ENCODE measurements around the gene SRPK2. TPM values are rescaled to one million over a fixed set of nuclear protein-coding genes. Genes with fewer than 3 reads are reported as not detected.
"Not testable (repeated sequence)": the region's sequence is repeated elsewhere in the genome, so short reads cannot be mapped to it uniquely, and the experiment has no call there.

The SRPK2 gene
- polyA plus RNA-seq, 1 donor: 58.7 TPM

DNA sequence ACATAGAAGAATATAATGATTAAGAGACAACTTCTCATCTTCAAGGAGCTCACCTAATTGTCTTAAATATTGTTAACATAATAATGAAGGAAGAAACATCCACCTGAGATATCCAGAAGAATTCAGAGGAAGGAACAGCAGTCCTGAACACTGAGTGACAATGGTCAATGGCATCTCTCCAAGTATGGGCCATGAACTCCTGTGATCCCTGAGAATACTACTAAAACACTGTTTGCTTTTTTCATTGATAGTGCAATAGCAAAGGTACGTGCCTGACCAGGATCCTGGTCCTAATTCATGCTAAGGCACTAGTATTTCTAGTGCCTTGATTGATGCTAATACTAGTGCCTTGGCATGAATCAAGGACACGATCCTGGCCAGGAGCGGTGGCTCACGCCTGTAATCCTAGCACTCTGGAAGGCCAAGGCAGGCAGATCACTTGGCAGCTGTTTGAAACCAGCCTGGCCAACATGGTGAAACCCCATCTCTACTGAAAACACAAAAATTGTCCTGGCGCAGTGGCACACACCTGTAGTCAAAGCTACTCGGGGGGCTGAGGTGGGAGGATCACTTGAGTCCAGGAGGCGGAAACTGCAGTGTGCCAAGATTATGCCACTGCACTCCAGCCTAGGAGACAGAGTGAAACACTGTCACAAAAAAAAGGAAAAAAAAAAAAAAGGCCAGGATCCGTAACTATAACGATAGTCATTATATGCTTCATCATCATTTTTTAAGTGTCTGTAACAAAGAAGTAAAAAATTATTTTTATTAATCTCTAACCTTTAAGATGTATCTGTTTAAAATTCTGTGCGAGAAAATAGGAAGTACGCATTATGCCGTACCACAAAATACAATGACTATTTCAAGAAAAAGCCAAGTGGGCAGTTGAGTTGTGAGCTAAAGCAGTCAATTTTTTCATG, 49.1 kb downstream of the SRPK2 start:
- no peak for DNase-seq

DNA sequence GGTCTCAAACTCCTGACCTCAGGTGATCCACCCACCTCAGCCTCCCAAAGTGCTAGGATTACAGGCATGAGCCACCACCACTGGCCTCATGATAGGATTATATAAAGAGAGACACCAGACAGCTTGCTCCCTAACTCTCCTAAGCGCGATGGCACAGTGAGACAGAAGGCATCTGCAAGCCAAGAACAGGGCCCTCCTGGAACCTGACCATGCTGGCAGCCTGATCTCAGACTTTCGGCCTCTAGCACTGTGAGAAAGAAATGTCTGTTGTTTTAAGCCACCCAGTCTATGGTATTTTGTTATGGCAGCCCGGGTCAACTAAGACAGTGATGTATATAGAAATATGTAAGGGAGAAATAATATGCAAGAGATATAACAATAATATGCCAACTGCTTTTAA, 51.2 kb downstream of the SRPK2 start:
- no peak for DNase-seq

DNA sequence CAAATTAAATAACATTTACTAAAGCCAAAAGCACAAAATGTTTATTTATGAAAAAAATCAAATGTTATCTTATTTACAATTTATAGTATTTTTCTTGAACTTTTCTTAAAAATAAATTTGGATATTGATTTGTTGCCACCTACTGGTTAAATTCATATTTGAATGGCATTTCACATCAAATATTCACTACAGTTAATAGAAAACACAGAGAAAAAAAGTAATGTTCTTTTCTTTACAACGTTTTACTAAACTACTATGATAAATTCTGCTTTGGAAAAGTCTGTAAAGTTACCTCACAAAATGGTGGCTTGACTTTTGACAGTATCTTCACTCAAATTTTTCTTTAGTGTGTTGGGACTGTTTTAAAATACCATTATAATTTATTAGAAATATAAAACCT, 52.7 kb downstream of the SRPK2 start:
- no peak for DNase-seq

DNA sequence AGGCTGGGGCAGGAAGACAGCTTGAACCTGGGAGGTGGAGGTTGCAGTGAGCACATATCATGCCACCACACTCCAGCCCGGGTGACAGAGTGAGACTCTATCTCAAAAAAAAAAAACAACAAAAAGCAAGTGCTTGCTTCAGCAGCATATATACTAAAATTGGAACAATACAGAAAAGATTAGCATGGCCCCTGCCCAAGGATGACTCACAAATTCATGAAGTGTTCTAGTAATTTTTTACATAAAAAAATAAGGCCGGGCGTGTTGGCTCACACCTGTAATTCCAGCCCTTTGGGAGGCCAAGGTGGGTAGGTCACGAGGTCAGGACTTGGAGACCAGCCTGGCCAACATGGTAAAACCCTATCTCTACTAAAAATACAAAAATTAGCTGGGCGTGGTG, 56.1 kb downstream of the SRPK2 start:
- DNase-seq: not testable (repeated sequence)

DNA sequence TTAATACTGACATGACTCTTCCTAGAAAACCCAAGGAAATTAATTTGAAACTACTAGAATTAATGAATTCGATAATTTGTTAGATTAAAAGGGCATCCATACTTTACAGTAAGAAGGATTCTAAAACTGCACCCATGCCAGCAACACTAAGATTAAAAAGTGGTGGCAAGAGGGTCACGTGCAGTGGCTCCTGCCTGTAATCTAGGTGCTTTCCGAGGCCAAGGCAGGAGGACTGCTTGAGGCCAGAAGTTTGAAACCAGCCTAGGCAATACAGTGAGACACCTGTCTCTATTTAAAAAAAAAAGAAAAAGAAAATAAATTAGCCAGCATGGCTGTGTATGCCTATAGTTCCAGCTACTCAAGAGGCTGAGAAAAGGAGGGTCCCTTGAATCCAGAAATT, 58.2 kb downstream of the SRPK2 start:
- DNase-seq: no peak

DNA sequence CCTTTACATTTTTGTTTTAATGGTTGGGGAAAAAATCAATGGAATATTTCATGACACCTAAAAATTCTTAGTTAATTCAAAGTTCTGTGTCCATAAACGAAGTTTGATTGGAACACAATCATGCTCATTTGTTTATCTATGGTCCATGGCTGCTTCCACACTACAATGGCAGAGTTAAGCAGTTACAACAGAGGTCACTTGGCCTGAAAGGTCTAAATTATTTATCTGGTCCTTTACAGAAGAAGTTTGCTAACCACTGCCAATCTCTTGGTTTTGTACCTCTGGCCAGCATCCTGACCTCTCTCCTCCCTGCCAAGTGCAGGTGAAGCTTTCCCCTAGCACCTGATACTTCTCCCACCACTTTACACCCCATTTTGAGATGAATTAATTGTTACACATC, 61.5 kb downstream of the SRPK2 start:
- DNase-seq: no peak

DNA sequence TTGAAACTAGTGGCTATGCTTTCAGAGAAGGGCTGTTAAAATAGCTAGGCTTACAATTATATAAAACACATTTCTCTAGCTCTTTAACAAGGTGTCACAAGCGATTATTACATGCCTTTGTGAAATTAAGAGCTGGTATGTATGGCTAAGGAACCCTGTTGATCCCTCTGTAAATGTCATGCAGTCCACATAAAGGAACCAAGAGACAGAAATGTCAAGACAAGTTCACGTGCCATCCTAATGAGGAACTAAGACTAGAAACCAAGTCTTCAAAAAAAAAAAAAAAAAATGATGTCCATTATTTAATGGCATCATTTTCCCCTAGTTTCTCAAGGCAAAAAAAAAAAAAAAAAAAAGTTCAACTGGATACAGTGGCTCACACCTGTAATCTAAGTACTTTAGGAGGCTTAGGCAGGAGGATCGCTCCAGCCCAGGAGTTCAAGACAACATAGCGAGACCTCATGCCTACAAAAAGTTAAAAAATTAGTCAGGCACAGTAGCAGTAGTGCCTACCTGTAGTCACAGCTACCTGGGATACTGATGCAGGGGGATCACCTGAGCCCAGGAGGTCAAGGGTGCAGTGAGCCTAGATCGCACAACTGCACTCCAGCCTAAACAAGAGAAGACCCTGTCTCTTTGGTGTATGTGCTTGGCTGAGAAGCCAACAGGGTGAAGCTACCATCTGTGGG, 63.4 kb downstream of the SRPK2 start:
- DNase-seq: no peak

DNA sequence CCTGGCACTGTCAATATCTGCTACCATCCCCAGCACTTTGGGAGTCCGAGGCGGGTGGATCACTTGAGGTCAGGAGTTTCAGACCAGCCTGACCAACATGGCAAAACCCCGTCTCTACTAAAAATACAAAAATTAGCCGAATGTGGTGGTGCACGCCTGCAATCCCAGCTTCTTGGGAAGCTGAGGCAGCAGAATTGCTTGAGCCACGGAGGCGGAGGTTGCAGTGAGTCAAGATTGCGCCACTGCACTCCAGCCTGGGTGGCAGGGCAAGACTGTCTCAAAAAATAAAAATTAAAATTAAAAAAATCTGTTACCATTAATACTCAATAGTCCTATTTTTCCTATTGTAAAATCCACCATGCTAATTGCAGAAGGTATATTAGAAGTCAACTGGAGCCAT, 64.1 kb downstream of the SRPK2 start:
- DNase-seq: not testable (repeated sequence)

DNA sequence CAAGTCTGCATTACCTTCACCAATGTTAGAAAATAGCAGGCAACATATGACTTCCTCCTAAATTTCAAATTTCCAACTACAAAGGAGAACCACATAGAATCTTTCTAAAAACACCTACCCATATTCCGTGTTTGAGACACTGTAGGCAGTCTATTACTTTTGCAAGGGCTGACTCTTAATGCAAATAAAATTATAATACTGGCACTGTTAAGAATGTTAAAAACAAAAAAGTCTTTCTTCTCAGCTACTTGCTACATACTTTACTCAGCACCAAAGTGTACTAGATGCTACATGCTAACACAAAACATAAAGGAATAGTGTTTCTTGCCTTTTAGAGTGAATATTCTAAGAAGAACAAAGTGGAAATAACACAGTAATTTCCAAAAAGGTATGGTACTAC, 65.4 kb downstream of the SRPK2 start:
- DNase-seq: no peak

DNA sequence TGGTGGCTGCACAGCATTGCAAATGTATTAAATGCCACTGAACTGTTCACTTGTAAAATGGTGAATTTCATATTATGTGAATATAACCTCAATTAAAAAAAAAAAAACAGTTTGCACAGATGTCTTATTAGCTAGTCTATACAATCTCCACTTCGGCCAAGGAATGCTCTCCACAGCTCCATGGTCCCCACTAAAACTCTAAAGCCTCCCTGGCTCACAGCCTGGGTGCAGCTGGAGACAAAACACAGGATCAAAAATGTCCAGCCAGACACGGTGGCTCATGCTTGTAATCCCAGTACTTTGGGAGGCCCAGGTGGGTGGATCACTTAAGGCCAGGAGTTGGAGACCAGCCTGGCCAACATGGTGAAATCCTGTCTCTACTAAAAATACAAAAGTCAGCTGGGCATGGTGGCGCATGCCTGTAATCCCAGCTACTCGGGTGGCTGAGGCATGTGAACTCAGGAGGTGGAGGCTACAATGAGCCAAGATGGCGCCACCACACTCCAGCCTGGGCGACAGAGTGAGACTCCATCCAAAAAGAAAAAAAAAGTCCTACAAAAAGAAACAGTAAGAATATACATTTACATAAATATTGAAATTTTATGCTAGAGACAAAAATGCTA, 66.0 kb downstream of the SRPK2 start:
- DNase-seq: no peak

DNA sequence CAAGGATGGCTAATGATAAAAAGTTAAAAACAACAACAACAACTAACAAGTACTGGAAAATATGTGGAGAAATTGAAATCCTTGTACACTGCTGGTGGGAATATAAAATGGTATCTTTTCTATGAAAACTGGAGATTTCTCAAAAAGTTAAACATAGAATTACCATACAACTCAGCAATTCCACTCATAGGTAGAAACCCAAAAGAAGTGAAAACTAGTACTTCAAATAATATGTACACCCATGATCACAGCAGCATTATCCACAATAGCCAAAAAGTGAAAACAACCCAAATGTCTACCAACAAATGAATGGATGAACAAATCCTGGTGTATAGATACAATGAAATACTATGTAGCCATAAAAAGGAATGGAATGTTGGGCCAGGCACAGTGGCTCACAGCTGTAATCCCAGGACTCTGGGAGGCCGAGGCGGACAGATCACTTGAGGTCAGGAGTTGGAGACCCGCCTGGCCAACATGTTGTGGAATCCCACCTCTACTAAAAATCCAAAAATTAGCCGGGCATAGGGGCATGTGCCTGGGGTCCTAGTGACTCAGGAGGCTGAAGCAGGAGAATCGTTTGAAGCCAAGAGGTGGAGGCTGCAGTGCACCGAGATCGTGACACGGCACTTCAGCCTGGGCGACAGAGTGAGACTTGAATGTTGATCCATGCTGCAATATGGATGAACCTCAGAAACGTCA, 66.8 kb downstream of the SRPK2 start:
- DNase-seq: no peak

DNA sequence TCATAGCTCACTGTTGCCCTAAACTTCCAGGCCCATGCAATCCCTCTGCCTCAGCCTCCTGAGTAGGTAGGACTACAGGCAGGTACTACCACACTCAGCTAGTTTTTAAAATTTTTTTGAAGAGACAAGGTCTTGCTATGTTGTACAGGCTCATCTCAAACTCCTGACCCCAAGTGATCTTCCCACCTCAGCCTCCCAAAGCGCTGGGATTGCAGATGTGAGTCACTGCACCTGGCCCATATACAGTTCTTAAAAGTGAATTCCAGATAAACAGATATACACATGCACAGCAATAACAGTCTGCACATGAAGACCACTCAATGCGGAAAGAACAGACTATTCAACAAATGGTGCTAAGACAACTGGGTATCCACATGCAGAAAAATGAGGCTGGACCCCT, 67.8 kb downstream of the SRPK2 start:
- DNase-seq: no peak

DNA sequence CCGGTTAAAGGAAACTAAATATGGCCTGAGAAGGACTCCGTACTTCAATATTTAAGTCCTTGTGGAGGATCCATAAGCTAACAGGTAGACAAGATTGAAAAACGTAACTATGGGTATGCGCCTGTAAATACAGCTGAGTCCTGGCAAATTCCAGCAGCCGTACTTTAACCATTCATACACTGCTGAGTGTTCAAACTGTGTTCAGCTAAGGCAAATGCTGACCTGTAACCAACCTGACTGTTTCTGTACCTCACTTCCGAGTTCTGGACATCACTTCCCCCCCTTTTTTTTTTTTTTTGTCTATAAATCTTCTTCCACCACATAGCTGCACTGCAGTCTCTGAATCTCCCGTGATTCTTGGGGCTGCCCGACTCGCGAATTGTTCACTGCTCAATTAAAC, 69.1 kb downstream of the SRPK2 start:
- DNase-seq: no peak

DNA sequence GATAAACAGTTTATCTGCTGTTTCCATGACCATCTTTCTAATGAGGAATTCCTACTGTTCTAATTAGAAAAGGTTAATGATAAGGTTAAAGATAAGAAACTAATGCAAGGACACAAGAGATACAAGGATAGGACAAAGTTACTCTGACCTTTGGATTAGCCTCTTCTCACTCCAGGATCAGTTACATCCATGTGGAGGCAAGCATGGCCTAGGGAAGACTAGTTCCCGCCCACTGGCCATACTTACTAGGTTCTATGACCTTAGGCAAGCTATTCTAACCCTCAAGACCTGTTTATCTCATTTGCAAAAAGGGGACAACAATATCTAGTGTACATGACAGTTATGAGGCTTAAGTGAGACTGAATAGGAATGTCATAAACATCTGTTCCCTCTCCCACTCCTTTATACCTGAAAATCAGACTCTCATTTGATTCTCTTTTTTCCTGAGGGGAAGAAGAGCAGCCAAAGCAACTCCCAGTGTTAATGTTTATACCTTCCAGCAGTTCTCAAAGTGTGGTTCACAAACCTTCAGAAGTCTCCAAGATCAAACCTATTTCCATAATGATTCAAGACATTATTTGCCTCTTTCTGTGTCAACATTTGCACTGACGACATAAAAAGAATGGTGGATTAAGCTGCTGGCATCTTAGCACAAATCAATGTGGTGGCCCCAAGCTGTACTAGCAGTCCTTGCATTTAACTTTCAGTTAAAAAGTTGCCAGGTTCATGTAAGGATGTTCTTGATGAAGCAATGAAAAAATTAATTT, 72.0 kb downstream of the SRPK2 start:
- DNase-seq: no peak

DNA sequence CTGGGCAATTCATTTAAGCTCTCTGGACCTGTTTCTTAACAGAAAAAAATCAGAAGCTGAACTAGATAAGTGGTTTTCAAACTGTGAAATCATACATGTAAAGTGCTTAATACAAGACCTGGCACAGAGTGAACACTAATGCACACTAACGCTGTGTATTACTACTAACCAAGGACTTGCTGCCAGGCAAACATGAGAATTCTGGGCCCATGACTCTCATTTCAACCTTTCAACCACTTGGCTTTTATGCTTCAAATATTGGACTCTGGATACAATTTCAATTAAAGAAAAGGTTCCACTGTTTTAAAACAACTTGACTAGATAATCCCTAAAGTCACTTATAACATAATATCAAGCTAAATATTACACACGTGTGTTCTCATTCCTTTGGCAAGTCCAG, 73.4 kb downstream of the SRPK2 start:
- DNase-seq: no peak

DNA sequence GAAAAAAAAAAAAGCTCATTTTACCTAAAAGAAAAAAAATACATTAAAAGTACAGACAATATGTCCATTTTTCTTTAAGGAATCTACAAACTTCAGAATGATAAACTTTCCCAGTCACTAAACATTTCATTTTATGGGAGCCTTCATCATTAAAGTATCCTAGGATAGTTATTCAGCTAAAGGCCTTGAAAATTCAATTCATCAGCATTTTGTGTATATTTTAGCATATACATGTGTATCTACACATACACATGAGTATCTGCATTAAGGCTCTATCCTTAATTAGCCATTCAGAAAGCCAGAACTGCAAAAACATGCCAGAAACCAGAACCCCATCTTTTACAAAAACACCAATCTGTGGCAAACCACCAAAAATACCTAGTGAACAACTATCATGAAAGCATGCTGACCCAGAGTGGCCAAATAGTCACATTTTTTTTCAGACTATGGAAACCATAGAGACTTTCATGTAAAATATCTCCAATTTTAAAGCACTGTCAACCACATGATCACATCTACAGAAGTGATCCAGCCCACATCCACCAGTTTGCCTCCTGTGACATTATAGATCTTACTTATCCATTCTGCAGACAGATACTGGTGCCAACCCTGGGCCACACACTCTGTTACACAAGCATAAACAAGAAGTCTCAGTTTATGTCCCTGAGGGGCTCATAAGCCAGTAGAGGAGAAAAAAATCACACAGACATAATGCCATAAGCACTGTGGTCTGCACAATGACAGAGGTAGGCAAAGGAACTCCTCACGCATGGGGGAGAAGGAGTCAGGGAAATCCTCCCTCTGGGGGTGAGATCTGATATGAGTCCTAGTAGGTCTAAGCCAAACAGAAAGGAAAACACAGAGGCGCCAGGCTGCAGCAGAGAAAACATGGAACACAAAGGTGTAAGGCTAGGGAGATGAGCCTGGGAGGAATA, 79.2 kb downstream of the SRPK2 start:
- peak; percentile 31 for DNase-seq

DNA sequence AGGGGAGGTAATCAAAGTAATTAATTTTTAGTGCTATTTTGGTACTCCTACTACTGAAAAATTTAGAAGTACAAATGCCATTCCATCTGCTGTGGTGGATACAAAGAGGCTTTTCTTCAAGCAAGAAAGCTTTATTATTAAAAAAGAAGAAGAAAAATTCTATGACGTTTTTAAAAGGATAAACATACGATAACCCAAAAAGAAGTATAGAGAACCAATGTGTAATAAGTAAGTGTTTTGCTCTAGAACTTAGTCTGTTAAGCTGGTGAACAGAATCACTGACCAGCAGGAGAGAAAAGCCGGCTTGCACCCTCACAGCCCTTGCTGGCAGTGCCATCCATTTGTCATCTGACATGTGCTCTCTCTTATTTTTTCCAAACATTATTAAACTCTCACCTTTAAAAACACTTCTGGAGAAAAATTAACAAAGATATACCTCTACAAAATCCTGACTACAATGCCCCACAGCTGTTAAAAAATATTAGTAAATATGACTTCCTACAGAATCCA, 81.5 kb downstream of the SRPK2 start:
- DNase-seq: no peak

DNA sequence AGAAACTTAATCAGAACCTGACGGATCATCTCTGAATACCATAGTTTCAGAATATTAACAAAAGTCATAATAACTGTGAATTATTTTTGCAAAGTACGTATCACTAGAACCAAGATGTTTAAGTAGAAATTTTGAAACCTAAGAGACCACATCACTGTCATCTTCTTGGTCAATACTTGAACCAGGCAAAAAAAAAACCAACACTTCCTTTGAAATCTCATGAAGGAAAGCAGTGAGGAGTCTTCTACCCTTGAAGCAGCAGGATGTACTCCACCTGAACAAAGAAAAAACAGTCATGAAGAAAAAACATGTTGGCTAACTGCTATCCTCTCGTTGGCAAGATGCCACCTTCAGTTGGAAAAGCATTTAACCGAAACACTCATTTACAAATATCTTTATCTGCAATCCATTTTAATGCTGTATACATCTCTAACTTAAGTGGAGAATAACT, 82.4 kb downstream of the SRPK2 start:
- DNase-seq: no peak

DNA sequence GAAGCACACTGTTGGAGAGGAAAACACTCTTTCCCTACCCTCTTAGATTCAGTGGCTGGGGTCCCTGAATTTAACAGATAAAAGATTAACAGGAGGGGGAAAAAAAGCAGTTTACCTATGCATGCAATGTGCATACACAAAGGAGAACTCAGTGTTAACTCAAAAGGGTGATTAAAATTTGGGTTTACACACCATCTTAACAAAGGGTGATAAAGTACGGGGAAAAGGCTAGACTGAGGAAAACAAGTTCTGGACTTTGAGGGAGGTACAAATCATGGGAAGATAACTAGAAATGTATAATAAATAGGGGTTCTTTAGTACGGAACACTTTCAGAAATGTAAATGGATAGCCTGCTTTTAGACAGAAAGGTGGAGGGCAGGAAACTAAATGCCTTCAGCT, 83.1 kb downstream of the SRPK2 start:
- DNase-seq: no peak
